HepG2 (cell line): Measurements from ENCODE around the gene ROCK1. TPM values are rescaled to one million over a fixed set of nuclear protein-coding genes. Genes with fewer than 3 reads are reported as not detected.

Source experiments
- AHDC1 ChIP-seq: sonication (generic); formaldehyde crosslinking; IDR thresholded peaks from 2 replicates; pipeline ENCODE4 v1.5.1; 2020; ENCODE audit warnings: mild to moderate bottlenecking, missing genetic modification reagents, borderline replicate concordance
- CREB1 ChIP-seq, 2 experiments: fragments of 450-650 bp in 1 of 2; IDR thresholded peaks; 2 replicates each; pipeline ENCODE4 v1.6.1; 2016 to 2017; ENCODE audit warnings: control low read depth in 1 of 2, mild to moderate bottlenecking in 1 of 2, missing compliant biosample characterization in 1 of 2, missing genetic modification characterization in 1 of 2
- FOXA3 ChIP-seq: IDR thresholded peaks from 2 replicates; pipeline ENCODE4 v1.6.1; 2016; ENCODE audit warnings: missing genetic modification reagents, missing compliant biosample characterization
- HIC2 ChIP-seq: sonication (generic); formaldehyde crosslinking; IDR thresholded peaks from 2 replicates; pipeline ENCODE4 v1.9.0; 2022; ENCODE audit warnings: low read depth, missing genetic modification reagents
- HNF1B ChIP-seq: sonication (generic); formaldehyde crosslinking; IDR thresholded peaks from 2 replicates; pipeline ENCODE4 v1.5.1; 2020; ENCODE audit warnings: mild to moderate bottlenecking, moderate library complexity, missing genetic modification reagents
- HOXA9 ChIP-seq: sonication (generic); formaldehyde crosslinking; IDR thresholded peaks from 2 replicates; pipeline ENCODE4 v1.8.1; 2022; ENCODE audit warnings: missing genetic modification reagents, mild to moderate bottlenecking, moderate library complexity, borderline replicate concordance
- IRF2 ChIP-seq: IDR thresholded peaks from 2 replicates; pipeline ENCODE4 v1.6.1; 2018; ENCODE audit warnings: missing genetic modification reagents, missing compliant biosample characterization
- KLF11 ChIP-seq: IDR thresholded peaks from 2 replicates; pipeline ENCODE4 v1.6.1; 2016; ENCODE audit warnings: missing compliant biosample characterization
- MIXL1 ChIP-seq: IDR thresholded peaks from 2 replicates; pipeline ENCODE4 v1.6.1; 2016
- NR1H2 ChIP-seq: sonication (generic); formaldehyde crosslinking; IDR thresholded peaks from 2 replicates; pipeline ENCODE4 v1.8.1; 2022; ENCODE audit warnings: low read depth, missing genetic modification reagents, borderline replicate concordance
- NR2C2 ChIP-seq: sonication (generic); formaldehyde crosslinking; IDR thresholded peaks from 2 replicates; pipeline ENCODE4 v1.4.0; 2020; ENCODE audit warnings: missing genetic modification reagents, mild to moderate bottlenecking, moderate library complexity, borderline replicate concordance
- SMAD9 ChIP-seq: sonication (generic); formaldehyde crosslinking; IDR thresholded peaks from 2 replicates; pipeline ENCODE4 v1.5.1; 2020; ENCODE audit warnings: mild to moderate bottlenecking, missing genetic modification reagents
- UBTF ChIP-seq: sonication (generic); formaldehyde crosslinking; IDR thresholded peaks from 2 replicates; pipeline ENCODE4 v1.4.0; 2020; ENCODE audit warnings: mild to moderate bottlenecking, missing genetic modification reagents
- ZBTB38 ChIP-seq: sonication (generic); formaldehyde crosslinking; IDR thresholded peaks from 2 replicates; pipeline ENCODE4 v1.5.1; 2020; ENCODE audit warnings: mild to moderate bottlenecking, missing genetic modification reagents
- ZNF292 ChIP-seq: sonication (generic); formaldehyde crosslinking; IDR thresholded peaks from 2 replicates; pipeline ENCODE4 v1.8.1; 2022; ENCODE audit warnings: mild to moderate bottlenecking, low read depth, missing genetic modification reagents, borderline replicate concordance
- ZNF333 ChIP-seq: sonication (generic); formaldehyde crosslinking; IDR thresholded peaks from 2 replicates; pipeline ENCODE4 v1.4.0; 2020; ENCODE audit warnings: mild to moderate bottlenecking, missing genetic modification reagents, borderline replicate concordance
- ZSCAN31 ChIP-seq: sonication (generic); formaldehyde crosslinking; IDR thresholded peaks from 2 replicates; pipeline ENCODE4 v1.5.0; 2020; ENCODE audit warnings: low read depth, mild to moderate bottlenecking, missing genetic modification reagents
- polyA plus RNA-seq, 8 experiments: library from polyadenylated mRNA; depleted of rRNA in 3 of 8; stranded (reverse) in 7 of 8; unstranded in 1 of 8; fragments of >200 nt; fragmentation: Illumina TruSeq in 4 of 8; extraction: Trizol in 4 of 8; gene quantifications; 2 replicates each; pipeline versions ENCODE4 v1.2.1 to v1.2.3, GENCODE V29; 2011 to 2016; ENCODE audit warnings: low read depth in 4 of 8, missing spikeins in 1 of 8, mixed read lengths in 1 of 8; ENCODE audit not compliant: insufficient read depth in 1 of 8
- total RNA-seq, 5 experiments: library from RNA; depleted of rRNA; stranded (reverse); fragments of >200 nt; fragmentation: Illumina TruSeq; extraction: Trizol; gene quantifications; 2 replicates each; pipeline ENCODE4 v1.2.3, GENCODE V29; 2016; ENCODE audit warnings: low read depth in 1 of 5

The ROCK1 gene
- total and polyA plus RNA-seq, 2 of the 13 experiments (the other 11 are each of a cell fraction or from before 2014, with no cell fraction given), result 10.5 to 27.2 TPM

- TF ChIP-seq HOXA9 (CRISPR knock-in tag) (no peak), HIC2 (no peak), NR2C2 (CRISPR knock-in tag) (no peak), UBTF (peak; percentile 75; the same call in 1 of the 2 replicates), MIXL1 (CRISPR knock-in tag) (no peak), ZNF333 (CRISPR knock-in tag) (no peak), AHDC1 (0 out of 2 replicates have a peak, but pooled peaks have one; percentile 15), ZNF292 (CRISPR knock-in tag) (no peak), CREB1 (IDR thresholded peaks at IDR 0.05) (no peak), CREB1 (CRISPR knock-in tag; IDR thresholded peaks at IDR 0.05) (no peak), HNF1B (CRISPR knock-in tag) (0 out of 2 replicates have a peak, but pooled peaks have one; percentile 45), ZBTB38 (CRISPR knock-in tag) (0 out of 2 replicates have a peak, but pooled peaks have one; percentile 20), ZSCAN31 (CRISPR knock-in tag) (0 out of 2 replicates have a peak, but pooled peaks have one; percentile 25), FOXA3 (no peak), NR1H2 (CRISPR knock-in tag) (no peak), IRF2 (0 out of 2 replicates have a peak, but pooled peaks have one; percentile 3), SMAD9 (CRISPR knock-in tag) (no peak), KLF11 (CRISPR knock-in tag) (no peak)
Measured at GRCh38 chr18:21110713-21111345, 784 bp downstream of the ROCK1 start (continued).
